H1 (cell line): ENCODE results near the gene CLRN2. TPM values are rescaled to one million over a fixed set of nuclear protein-coding genes. Genes with fewer than 3 reads are reported as not detected.

Experiments used
- BCL11A ChIP-seq, 2 experiments: IDR thresholded peaks; one replicate each; pipeline ENCODE4 v1.6.1; 2011; ENCODE audit warnings: low read depth in 2 of 2, low read length in 2 of 2, mild to moderate bottlenecking in 2 of 2
- CHD7 ChIP-seq: fragments of 300-600 bp; sonication (generic); IDR thresholded peaks from 2 replicates; pipeline ENCODE4 v1.7.1; 2012; ENCODE audit warnings: low read length, moderate library complexity, mild to moderate bottlenecking, inconsistent platforms; ENCODE audit not compliant: insufficient replicate concordance
- CTCF ChIP-seq, 3 experiments: IDR thresholded peaks; 1 replicate in 2 of 3; 2 replicates in 1 of 3; pipeline versions ENCODE4 v1.5.1 to v1.6.1; 2011; ENCODE audit warnings: low read length in 3 of 3, mild to moderate bottlenecking in 3 of 3, inconsistent platforms in 2 of 3, low read depth in 1 of 3, moderate library complexity in 1 of 3; ENCODE audit not compliant: insufficient read depth in 1 of 3; ENCODE audit errors: control extremely low read depth in 1 of 3
- JUN ChIP-seq: IDR thresholded peaks from 2 replicates; pipeline ENCODE4 v1.6.1; 2011; ENCODE audit warnings: low read depth, mild to moderate bottlenecking, improper control_type of control experiment, low read length
- KDM5A ChIP-seq: fragments of 200-600 bp; IDR thresholded peaks from 2 replicates; pipeline ENCODE4 v1.7.1; 2012; ENCODE audit warnings: mild to moderate bottlenecking, low read length, inconsistent platforms, mixed read lengths
- NRF1 ChIP-seq: IDR thresholded peaks from 2 replicates; pipeline ENCODE4 v1.6.1; 2011; ENCODE audit warnings: mild to moderate bottlenecking, low read depth, low read length, improper control_type of control experiment
- SP1 ChIP-seq: IDR thresholded peaks from 2 replicates; pipeline ENCODE4 v1.6.1; 2011; ENCODE audit warnings: low read depth, low read length
- TAF7 ChIP-seq: optimal IDR thresholded peaks from 2 replicates; pipeline ENCODE3; 2011; ENCODE audit warnings: low read depth, mild to moderate bottlenecking, inconsistent platforms, low read length, moderate library complexity, borderline replicate concordance
- TCF12 ChIP-seq: IDR thresholded peaks from 2 replicates; pipeline ENCODE4 v1.6.1; 2011; ENCODE audit warnings: low read depth, mild to moderate bottlenecking, low read length
- polyA plus RNA-seq, 7 experiments: library from polyadenylated mRNA; depleted of rRNA in 3 of 7; stranded (reverse) in 5 of 7; unstranded in 2 of 7; fragments of >200 nt in 5 of 7; fragments of 200-250 nt in 2 of 7; gene quantifications; 1 replicate in 5 of 7; 2 replicates in 1 of 7; 4 replicates in 1 of 7; pipeline versions ENCODE4 v1.2.1 to v1.2.3, GENCODE V29; 2011 to 2013; ENCODE audit warnings: missing spikeins in 2 of 7, mixed read lengths in 2 of 7
- total RNA-seq: library from RNA; stranded (reverse); fragmentation: NEBNext Ultra II Directional; extraction: Animal tissue kit (Norgen Biotek cat#: 25700); gene quantifications from 2 replicates; pipeline ENCODE4 v1.2.1, GENCODE V29; 2021

CLRN2 gene
- total and polyA plus RNA-seq, 2 of the 8 experiments (the other 6 are each of a cell fraction or from before 2014, with no cell fraction given), result not detected

- TF ChIP-seq CHD7, result no peak
- TF ChIP-seq SP1, result no peak
- TF ChIP-seq CTCF (IDR thresholded peaks at IDR 0.05; ENCODE audit: control extremely low read depth in 1 of 3, insufficient read depth in 1 of 3, low read depth in 1 of 3, low read length in 3 of 3), result no peak
- no peak for TF ChIP-seq KDM5A
- TF ChIP-seq TCF12, result no peak
- no peak for TF ChIP-seq NRF1
- TF ChIP-seq JUN, result no peak
- no peak for TF ChIP-seq BCL11A (IDR thresholded peaks at IDR 0.05; ENCODE audit: low read depth in 2 of 2, low read length in 2 of 2)
- no peak for TF ChIP-seq TAF7
Observed at GRCh38 chr4:17497890-17498523, 17.0 kb upstream of the CLRN2 start (continued).
